H9 (cell line): ENCODE results near the gene NVL. TPM values are rescaled to one million over a fixed set of nuclear protein-coding genes. Genes with fewer than 3 reads are reported as not detected.

Source experiments
- DNase-seq: peaks from one replicate; pipeline ENCODE4 v3.0.0-alpha.2; 2017
- H2AFZ ChIP-seq: one replicate; pipeline ENCODE4 v1.6.1; 2013; ENCODE audit warnings: mild to moderate bottlenecking, low read length, control low read depth, moderate library complexity
- H2AK5ac ChIP-seq: 2 replicates; pipeline ENCODE4 v1.6.1; 2013; ENCODE audit warnings: low read length, control low read depth, mixed read lengths; ENCODE audit not compliant: insufficient read length
- H2BK120ac ChIP-seq: one replicate; pipeline ENCODE4 v1.6.1; 2013; ENCODE audit warnings: low read depth, mild to moderate bottlenecking, low read length, control low read depth, inconsistent platforms; ENCODE audit not compliant: poor library complexity, severe bottlenecking
- H2BK12ac ChIP-seq: 2 replicates; pipeline ENCODE4 v1.6.1; 2013; ENCODE audit warnings: low read length, control low read depth, mixed read lengths, low read depth; ENCODE audit not compliant: insufficient read length
- H2BK15ac ChIP-seq: 2 replicates; pipeline ENCODE4 v1.6.1; 2013; ENCODE audit warnings: low read depth, low read length, control low read depth
- H2BK20ac ChIP-seq: one replicate; pipeline ENCODE4 v1.6.1; 2013; ENCODE audit warnings: low read depth, mild to moderate bottlenecking, low read length, control low read depth, inconsistent platforms; ENCODE audit not compliant: poor library complexity, severe bottlenecking
- H2BK5ac ChIP-seq: 2 replicates; pipeline ENCODE4 v1.6.1; 2013; ENCODE audit warnings: low read length, control low read depth, mixed read lengths; ENCODE audit not compliant: insufficient read length
- H3K14ac ChIP-seq: 2 replicates; pipeline ENCODE4 v1.6.1; 2013; ENCODE audit warnings: low read length, control low read depth; ENCODE audit not compliant: insufficient read depth
- H3K18ac ChIP-seq: 2 replicates; pipeline ENCODE4 v1.6.1; 2013; ENCODE audit warnings: low read depth, mild to moderate bottlenecking, mixed read lengths, low read length, control low read depth; ENCODE audit not compliant: insufficient read length
- H3K23ac ChIP-seq: 2 replicates; pipeline ENCODE4 v1.6.1; 2013; ENCODE audit warnings: low read length, control low read depth, mixed read lengths, low read depth; ENCODE audit not compliant: insufficient read length
- H3K23me2 ChIP-seq: 2 replicates; pipeline ENCODE4 v1.6.1; 2013; ENCODE audit warnings: low read depth, mild to moderate bottlenecking, mixed read lengths, low read length, control low read depth; ENCODE audit not compliant: insufficient read length, poor library complexity, severe bottlenecking
- H3K27ac ChIP-seq: 2 replicates; pipeline ENCODE4 v1.5.1; 2013; ENCODE audit warnings: low read length, control low read depth, mixed read lengths, low read depth; ENCODE audit not compliant: insufficient read length
- H3K27me3 ChIP-seq: 2 replicates; pipeline ENCODE4 v1.6.1; 2013; ENCODE audit warnings: low read length, control low read depth, inconsistent platforms; ENCODE audit not compliant: insufficient read depth
- H3K4ac ChIP-seq: 2 replicates; pipeline ENCODE4 v1.6.1; 2013; ENCODE audit warnings: low read depth, mild to moderate bottlenecking, control low read depth, inconsistent platforms, low read length, moderate library complexity
- H3K4me1 ChIP-seq: 2 replicates; pipeline ENCODE4 v1.6.1; 2013; ENCODE audit warnings: low read length, control low read depth, inconsistent platforms; ENCODE audit not compliant: insufficient read depth
- H3K4me2 ChIP-seq: 2 replicates; pipeline ENCODE4 v1.6.1; 2013; ENCODE audit warnings: low read length, control low read depth, mixed read lengths; ENCODE audit not compliant: insufficient read length, insufficient read depth
- H3K56ac ChIP-seq: 2 replicates; pipeline ENCODE4 v1.6.1; 2013; ENCODE audit warnings: low read depth, mild to moderate bottlenecking, mixed read lengths, low read length, control low read depth; ENCODE audit not compliant: insufficient read length
- H3K79me1 ChIP-seq: 2 replicates; pipeline ENCODE4 v1.6.1; 2013; ENCODE audit warnings: low read depth, mild to moderate bottlenecking, moderate library complexity, low read length, control low read depth, inconsistent platforms; ENCODE audit not compliant: insufficient read depth, poor library complexity, severe bottlenecking
- H3K79me2 ChIP-seq: 2 replicates; pipeline ENCODE4 v1.6.1; 2013; ENCODE audit warnings: low read length, control low read depth, inconsistent platforms; ENCODE audit not compliant: insufficient read depth
- H3K9ac ChIP-seq: 2 replicates; pipeline ENCODE4 v1.6.1; 2013; ENCODE audit warnings: low read length, control low read depth, mixed read lengths; ENCODE audit not compliant: insufficient read length; ENCODE audit errors: extremely low read depth
- H3K9me3 ChIP-seq: one replicate; pipeline ENCODE4 v1.6.1; 2013; ENCODE audit warnings: low read depth, low read length, inconsistent platforms; ENCODE audit not compliant: control insufficient read depth
- H3T11ph ChIP-seq: one replicate; pipeline ENCODE4 v1.6.1; 2013; ENCODE audit warnings: mild to moderate bottlenecking, low read length, control low read depth, inconsistent platforms
- H4K20me1 ChIP-seq: one replicate; pipeline ENCODE4 v1.6.1; 2013; ENCODE audit not compliant: control insufficient read depth, insufficient read length, insufficient read depth
- H4K5ac ChIP-seq: 2 replicates; pipeline ENCODE4 v1.6.1; 2013; ENCODE audit warnings: low read depth, mild to moderate bottlenecking, mixed read lengths, low read length, control low read depth; ENCODE audit not compliant: insufficient read length
- H4K8ac ChIP-seq: replicated peaks from 2 replicates; pipeline ENCODE4 v1.6.1; 2013; ENCODE audit warnings: low read length, control low read depth, mixed read lengths, low read depth; ENCODE audit not compliant: insufficient read length
- H4K91ac ChIP-seq: 2 replicates; pipeline ENCODE4 v1.6.1; 2013; ENCODE audit warnings: low read depth, mild to moderate bottlenecking, moderate library complexity, mixed read lengths, low read length, control low read depth; ENCODE audit not compliant: insufficient read length
- H3K27ac Mint-ChIP-seq, 3 experiments: 2 replicates in 2 of 3; 3 replicates in 1 of 3; pipeline ENCODE4 v1.8.0; 2020 to 2021; ENCODE audit warnings: mixed read lengths in 3 of 3, mild to moderate bottlenecking in 1 of 3, moderate library complexity in 1 of 3
- H3K27me3 Mint-ChIP-seq: 2 replicates; pipeline ENCODE4 v1.8.0; 2021; ENCODE audit warnings: low read depth, mild to moderate bottlenecking, moderate library complexity, mixed read lengths
- H3K36me3 Mint-ChIP-seq, 3 experiments: 2 replicates in 2 of 3; 3 replicates in 1 of 3; pipeline ENCODE4 v1.8.0; 2020 to 2021; ENCODE audit warnings: low read depth in 3 of 3, mixed read lengths in 3 of 3; ENCODE audit not compliant: insufficient read depth in 1 of 3
- H3K4me1 Mint-ChIP-seq, 2 experiments: 2 replicates each; pipeline ENCODE4 v1.8.0; 2020; ENCODE audit warnings: mixed read lengths in 2 of 2
- H3K4me3 Mint-ChIP-seq, 2 experiments: 2 replicates in 1 of 2; 3 replicates in 1 of 2; pipeline ENCODE4 v1.8.0; 2020 to 2021; ENCODE audit warnings: mild to moderate bottlenecking in 2 of 2, mixed read lengths in 2 of 2, moderate library complexity in 1 of 2
- H3K9me3 Mint-ChIP-seq, 2 experiments: 2 replicates in 1 of 2; 3 replicates in 1 of 2; pipeline ENCODE4 v1.8.0; 2020; ENCODE audit warnings: mild to moderate bottlenecking in 2 of 2, mixed read lengths in 2 of 2, moderate library complexity in 1 of 2
- WGBS: extraction: QIAGEN DNeasy Blood & Tissue Kit; methylation state at CpG from one replicate; pipeline ENCODE4 v1.1.7; 2013; ENCODE audit warnings: missing lambda C conversion rate, low lambda C conversion rate, mixed read lengths; ENCODE audit not compliant: insufficient read length; ENCODE audit errors: extremely low coverage; 5-methylcytosine and 5-hydroxymethylcytosine counted together
- total RNA-seq: library from RNA; stranded (reverse); gene quantifications from 2 replicates; pipeline ENCODE4 v1.2.1, GENCODE V29; 2021
- TF ChIP-seq, protein P1 (sequence below): fragments of 200-600 bp; sonication (generic); conservative IDR thresholded peaks from 3 replicates; pipeline ENCODE4 v1.8.0; 2021; ENCODE audit warnings: antibody characterized with exemption, mild to moderate bottlenecking

NVL gene
- total RNA-seq, 1 experiment from 2014 or later = 66.9 TPM

DNA sequence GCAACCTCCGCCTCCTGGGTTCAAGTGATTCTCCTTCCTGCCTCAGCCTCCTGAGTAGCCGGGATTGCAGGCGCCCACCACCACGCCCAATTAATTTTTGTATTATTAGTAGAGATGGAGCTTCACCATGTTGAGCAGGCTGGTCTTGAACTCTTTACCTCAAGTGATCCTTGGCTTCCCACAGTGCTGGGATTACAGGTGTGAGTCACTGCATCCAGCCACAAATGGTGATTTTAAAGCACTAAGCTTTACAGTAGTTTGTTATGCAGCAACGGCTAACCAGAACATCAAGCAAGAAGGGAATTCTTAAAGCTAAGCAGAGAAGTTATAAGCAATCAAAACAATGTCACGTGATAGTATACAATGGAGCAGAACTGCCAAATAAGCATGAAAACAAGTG is 65.7 kb downstream of the NVL start:
- H3K79me2 ChIP-seq = no peaks in the 10 kb centered on the region
- H2BK5ac ChIP-seq = no peak overlapping the region
- no peak overlapping the region for H2AK5ac ChIP-seq
- no peak overlapping the region for H2BK12ac ChIP-seq
- no peak overlapping the region for H3K23ac ChIP-seq
- no peaks in the 10 kb centered on the region for H4K20me1 ChIP-seq
- Mint-ChIP-seq H3K27ac (peak overlapping the region in 1 of 3 experiments; percentile 53; a peak in 1 of 7 replicates), H3K36me3 (peaks cover 5 to 62% (median 28%) of the 10 kb centered on the region in 3 experiments; a peak in 6 of 7 replicates), H3K9me3 (no peaks in the 10 kb centered on the region; a peak in 1 of 5 replicates), H3K27me3 (no peaks in the 10 kb centered on the region), H3K4me3 (no peak overlapping the region), H3K4me1 (no peaks in the 10 kb centered on the region)
- H3K4ac ChIP-seq = no peak overlapping the region
- no peaks in the 10 kb centered on the region for H3K23me2 ChIP-seq
- DNase-seq = no peak
- no peak overlapping the region for H2AFZ ChIP-seq
- H2BK15ac ChIP-seq = no peak overlapping the region
- no peak overlapping the region for H3K56ac ChIP-seq
- no peak overlapping the region for H2BK120ac ChIP-seq
- H3K14ac ChIP-seq = no peak overlapping the region
- H2BK20ac ChIP-seq = no peak overlapping the region
- H4K5ac ChIP-seq = no peak overlapping the region
- TF ChIP-seq, protein P1, sequence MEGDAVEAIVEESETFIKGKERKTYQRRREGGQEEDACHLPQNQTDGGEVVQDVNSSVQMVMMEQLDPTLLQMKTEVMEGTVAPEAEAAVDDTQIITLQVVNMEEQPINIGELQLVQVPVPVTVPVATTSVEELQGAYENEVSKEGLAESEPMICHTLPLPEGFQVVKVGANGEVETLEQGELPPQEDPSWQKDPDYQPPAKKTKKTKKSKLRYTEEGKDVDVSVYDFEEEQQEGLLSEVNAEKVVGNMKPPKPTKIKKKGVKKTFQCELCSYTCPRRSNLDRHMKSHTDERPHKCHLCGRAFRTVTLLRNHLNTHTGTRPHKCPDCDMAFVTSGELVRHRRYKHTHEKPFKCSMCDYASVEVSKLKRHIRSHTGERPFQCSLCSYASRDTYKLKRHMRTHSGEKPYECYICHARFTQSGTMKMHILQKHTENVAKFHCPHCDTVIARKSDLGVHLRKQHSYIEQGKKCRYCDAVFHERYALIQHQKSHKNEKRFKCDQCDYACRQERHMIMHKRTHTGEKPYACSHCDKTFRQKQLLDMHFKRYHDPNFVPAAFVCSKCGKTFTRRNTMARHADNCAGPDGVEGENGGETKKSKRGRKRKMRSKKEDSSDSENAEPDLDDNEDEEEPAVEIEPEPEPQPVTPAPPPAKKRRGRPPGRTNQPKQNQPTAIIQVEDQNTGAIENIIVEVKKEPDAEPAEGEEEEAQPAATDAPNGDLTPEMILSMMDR = no peak
- WGBS = no CpG with 5 or more reads among the region's 6 CpGs
- no peak overlapping the region for H3K18ac ChIP-seq
- no peak overlapping the region for H3K9ac ChIP-seq
- no peak overlapping the region for H3K4me2 ChIP-seq
- no peaks in the 10 kb centered on the region for H3K79me1 ChIP-seq
- H3K4me1 ChIP-seq = no peaks in the 10 kb centered on the region
- no peaks in the 10 kb centered on the region for H3K9me3 ChIP-seq
- H4K8ac ChIP-seq = no peak overlapping the region
- no peak overlapping the region for H3K27ac ChIP-seq
- H3T11ph ChIP-seq = no peak overlapping the region
- no peak overlapping the region for H4K91ac ChIP-seq
- no peaks in the 10 kb centered on the region for H3K27me3 ChIP-seq
